Lung (tissue), 12 donors: Measurements from ENCODE around the gene CCDC136. TPM values are rescaled to one million over a fixed set of nuclear protein-coding genes. Genes with fewer than 3 reads are reported as not detected.

Experiments
- ATAC-seq: fragments of 200-7000 bp; cut with Tn5 transposase; one replicate; pipeline ENCODE4 v1.9.1; 2020; ENCODE audit warnings: moderate number of reproducible peaks; ENCODE audit not compliant: insufficient read depth, low FRiP score
- DNase-seq, 3 donors: peaks; one replicate each; pipeline ENCODE4 v3.0.0-alpha.2; 2013 to 2017
- H3K27ac ChIP-seq, 2 donors: one replicate each; pipeline ENCODE4 v1.5.1; 2013; ENCODE audit warnings: mild to moderate bottlenecking in 2 of 2, moderate library complexity in 2 of 2, control low read depth in 1 of 2, inconsistent platforms in 1 of 2, low read depth in 1 of 2, low read length in 1 of 2
- H3K27me3 ChIP-seq, 3 donors: one replicate each; pipeline ENCODE4 v1.5.1; 2013; ENCODE audit warnings: low read length in 2 of 3; ENCODE audit not compliant: control insufficient read depth in 3 of 3, insufficient read depth in 3 of 3
- H3K36me3 ChIP-seq, 4 donors: one replicate each; pipeline ENCODE4 v1.5.1; 2013; ENCODE audit warnings: low read length in 4 of 4, mild to moderate bottlenecking in 1 of 4, moderate library complexity in 1 of 4; ENCODE audit not compliant: control insufficient read depth in 4 of 4, insufficient read depth in 4 of 4
- H3K4me1 ChIP-seq, 5 donors: one replicate each; pipeline ENCODE4 v1.5.1; 2013; ENCODE audit warnings: low read length in 5 of 5, mild to moderate bottlenecking in 2 of 5, moderate library complexity in 1 of 5; ENCODE audit not compliant: control insufficient read depth in 5 of 5, insufficient read depth in 5 of 5
- H3K4me3 ChIP-seq: one replicate; pipeline ENCODE4 v1.5.1; 2013; ENCODE audit warnings: mild to moderate bottlenecking, control low read depth, moderate library complexity
- H3K9ac ChIP-seq, 2 donors: one replicate each; pipeline ENCODE4 v1.5.1; 2013; ENCODE audit warnings: low read length in 2 of 2, control low read depth in 1 of 2; ENCODE audit not compliant: insufficient read depth in 1 of 2
- H3K9me3 ChIP-seq, 4 donors: one replicate each; pipeline ENCODE4 v1.5.1; 2013; ENCODE audit warnings: low read length in 3 of 4, mild to moderate bottlenecking in 1 of 4, moderate library complexity in 1 of 4; ENCODE audit not compliant: control insufficient read depth in 4 of 4, insufficient read depth in 3 of 4
- WGBS, 2 donors: extraction: QIAGEN DNeasy Blood & Tissue Kit; methylation state at CpG; one replicate each; pipeline ENCODE4 v1.1.7; 2013; 5-methylcytosine and 5-hydroxymethylcytosine counted together
- polyA plus RNA-seq, 2 donors: library from polyadenylated mRNA; stranded (reverse); fragments of 200-250 nt; gene quantifications; one replicate each; pipeline ENCODE4 v1.2.1, GENCODE V29; 2013
- total RNA-seq, 2 donors: library from RNA; depleted of rRNA in 1 of 2; stranded (reverse); fragments of >200 nt in 1 of 2; gene quantifications; one replicate each; pipeline ENCODE4 v1.2.1, GENCODE V29; 2014 to 2021
- TF ChIP-seq, protein P1 (sequence below): IDR thresholded peaks from 2 replicates; pipeline ENCODE4 v1.5.1; 2012; ENCODE audit warnings: mild to moderate bottlenecking; ENCODE audit errors: control extremely low read depth, extremely low read depth
- donor health status: control.
- donor health status: control.
- donor health status: Bipolar disorder and iron deficiency.
- donor health status: healthy.
- donor health status: DM: yes; HTN: yes; CAD: no.

Gene CCDC136
- total and polyA plus RNA-seq, 4 donors: 0.70 to 6.4 (median 1.7) TPM

DNA sequence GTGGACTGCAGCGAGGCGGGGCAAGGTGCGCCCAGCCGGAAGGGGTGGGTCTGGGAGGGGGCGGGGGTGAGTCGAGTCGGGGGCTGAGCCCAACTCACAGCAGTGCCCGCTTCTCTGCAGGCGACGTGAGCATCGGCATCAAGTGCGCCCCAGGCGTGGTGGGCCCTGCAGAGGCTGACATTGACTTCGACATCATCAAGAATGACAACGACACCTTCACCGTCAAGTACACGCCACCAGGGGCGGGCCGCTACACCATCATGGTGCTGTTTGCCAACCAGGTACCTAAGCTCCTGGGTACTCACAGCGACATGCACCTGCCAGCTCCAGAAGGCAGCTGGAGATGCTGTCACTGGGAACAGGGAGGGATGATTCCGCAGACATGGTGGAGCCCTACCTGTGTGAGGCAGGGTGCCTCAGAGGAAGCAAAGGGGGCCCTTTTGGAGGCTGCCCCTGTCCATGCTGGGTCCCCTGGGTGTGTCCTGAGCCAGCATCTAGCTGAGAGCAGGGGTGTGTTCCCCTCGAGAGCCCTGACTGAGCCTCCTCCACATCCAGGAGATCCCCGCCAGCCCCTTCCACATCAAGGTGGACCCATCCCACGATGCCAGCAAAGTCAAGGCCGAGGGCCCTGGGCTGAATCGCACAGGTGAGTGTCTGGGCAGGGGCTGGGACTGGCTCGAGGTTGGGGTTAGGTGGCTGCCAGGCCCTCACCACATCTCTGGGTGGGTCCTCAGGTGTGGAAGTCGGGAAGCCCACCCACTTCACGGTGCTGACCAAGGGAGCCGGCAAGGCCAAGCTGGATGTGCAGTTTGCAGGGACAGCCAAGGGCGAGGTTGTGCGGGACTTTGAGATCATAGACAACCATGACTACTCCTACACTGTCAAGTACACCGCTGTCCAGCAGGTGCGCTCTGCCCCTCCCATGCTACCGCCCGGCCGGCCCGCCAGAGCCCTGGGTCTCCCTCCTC, 51.2 kb downstream of the CCDC136 start:
- H3K36me3 ChIP-seq: peaks cover 0 to 18% (median 8%) of the 10 kb centered on the region in 4 donors
- no peaks in the 10 kb centered on the region for H3K9me3 ChIP-seq
- H3K9ac ChIP-seq: no peak overlapping the region
- 95% methylated on average over 38 of the region's 38 CpGs for WGBS, 2 donors
- ATAC-seq (no peak), DNase-seq (no peak)
- no peak overlapping the region for H3K27ac ChIP-seq
- no peak overlapping the region for H3K4me3 ChIP-seq
- TF ChIP-seq, protein P1, sequence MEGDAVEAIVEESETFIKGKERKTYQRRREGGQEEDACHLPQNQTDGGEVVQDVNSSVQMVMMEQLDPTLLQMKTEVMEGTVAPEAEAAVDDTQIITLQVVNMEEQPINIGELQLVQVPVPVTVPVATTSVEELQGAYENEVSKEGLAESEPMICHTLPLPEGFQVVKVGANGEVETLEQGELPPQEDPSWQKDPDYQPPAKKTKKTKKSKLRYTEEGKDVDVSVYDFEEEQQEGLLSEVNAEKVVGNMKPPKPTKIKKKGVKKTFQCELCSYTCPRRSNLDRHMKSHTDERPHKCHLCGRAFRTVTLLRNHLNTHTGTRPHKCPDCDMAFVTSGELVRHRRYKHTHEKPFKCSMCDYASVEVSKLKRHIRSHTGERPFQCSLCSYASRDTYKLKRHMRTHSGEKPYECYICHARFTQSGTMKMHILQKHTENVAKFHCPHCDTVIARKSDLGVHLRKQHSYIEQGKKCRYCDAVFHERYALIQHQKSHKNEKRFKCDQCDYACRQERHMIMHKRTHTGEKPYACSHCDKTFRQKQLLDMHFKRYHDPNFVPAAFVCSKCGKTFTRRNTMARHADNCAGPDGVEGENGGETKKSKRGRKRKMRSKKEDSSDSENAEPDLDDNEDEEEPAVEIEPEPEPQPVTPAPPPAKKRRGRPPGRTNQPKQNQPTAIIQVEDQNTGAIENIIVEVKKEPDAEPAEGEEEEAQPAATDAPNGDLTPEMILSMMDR: no peak
- H3K27me3 ChIP-seq: no peaks in the 10 kb centered on the region
- no peaks in the 10 kb centered on the region for H3K4me1 ChIP-seq

DNA sequence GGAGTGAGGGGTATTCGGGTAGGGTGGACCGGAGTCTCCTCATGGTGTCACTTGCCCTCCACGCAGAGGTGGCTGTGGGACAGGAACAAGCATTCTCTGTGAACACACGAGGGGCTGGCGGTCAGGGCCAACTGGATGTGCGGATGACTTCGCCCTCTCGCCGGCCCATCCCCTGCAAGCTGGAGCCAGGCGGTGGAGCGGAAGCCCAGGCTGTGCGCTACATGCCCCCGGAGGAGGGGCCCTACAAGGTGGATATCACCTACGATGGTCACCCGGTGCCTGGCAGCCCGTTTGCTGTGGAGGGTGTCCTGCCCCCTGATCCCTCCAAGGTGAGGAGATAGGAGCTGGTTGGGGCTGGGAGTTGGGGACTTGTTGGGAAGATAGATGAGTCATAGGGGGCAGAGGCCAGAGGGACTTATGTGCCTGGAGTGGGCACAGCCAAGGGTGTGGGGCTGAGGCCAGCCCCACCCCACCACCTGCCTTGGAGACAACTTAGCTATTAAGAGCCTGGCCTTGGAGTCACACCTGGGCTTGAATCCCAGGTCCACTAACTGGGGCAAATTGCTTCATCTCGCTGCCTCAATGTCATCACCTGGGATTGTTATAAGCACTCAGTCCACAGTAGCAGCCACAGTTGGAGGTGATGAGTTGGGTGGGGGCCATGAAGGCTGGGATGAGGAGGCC, 52.3 kb downstream of the CCDC136 start:
- H3K9ac ChIP-seq: no peak overlapping the region
- no peaks in the 10 kb centered on the region for H3K9me3 ChIP-seq

DNA sequence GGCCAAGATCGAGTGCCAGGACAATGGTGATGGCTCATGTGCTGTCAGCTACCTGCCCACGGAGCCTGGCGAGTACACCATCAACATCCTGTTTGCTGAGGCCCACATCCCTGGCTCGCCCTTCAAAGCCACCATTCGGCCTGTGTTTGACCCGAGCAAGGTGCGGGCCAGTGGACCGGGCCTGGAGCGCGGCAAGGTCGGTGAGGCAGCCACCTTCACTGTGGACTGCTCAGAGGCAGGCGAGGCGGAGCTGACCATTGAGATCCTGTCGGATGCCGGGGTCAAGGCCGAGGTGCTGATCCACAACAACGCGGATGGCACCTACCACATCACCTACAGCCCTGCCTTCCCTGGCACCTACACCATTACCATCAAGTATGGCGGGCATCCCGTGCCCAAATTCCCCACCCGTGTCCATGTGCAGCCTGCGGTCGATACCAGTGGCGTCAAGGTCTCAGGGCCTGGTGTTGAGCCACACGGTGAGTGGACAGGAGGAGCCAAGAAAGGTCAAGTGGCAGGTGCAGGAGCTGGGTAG, 53.1 kb downstream of the CCDC136 start:
- WGBS, 2 donors: 93% methylated on average over 25 of the region's 25 CpGs
- TF ChIP-seq, protein P1: no peak
- Histone ChIP-seq H3K27ac (no peak overlapping the region), H3K4me1 (no peaks in the 10 kb centered on the region), H3K9ac (no peak overlapping the region), H3K36me3 (peaks cover 0 to 19% (median 7%) of the 10 kb centered on the region in 4 donors), H3K4me3 (no peak overlapping the region), H3K27me3 (no peaks in the 10 kb centered on the region), H3K9me3 (no peaks in the 10 kb centered on the region)
- no peak for DNase-seq
- no peak for ATAC-seq

More for the DNA sequence above, 52.3 kb downstream of the CCDC136 start:
- Histone ChIP-seq H3K27ac (no peak overlapping the region), H3K36me3 (peaks cover 0 to 15% (median 7%) of the 10 kb centered on the region in 4 donors), H3K4me1 (no peaks in the 10 kb centered on the region), H3K27me3 (no peaks in the 10 kb centered on the region), H3K4me3 (no peak overlapping the region)
- 95% methylated on average over 15 to 17 of the region's 17 CpGs for WGBS, 2 donors
- ATAC-seq: no peak
- no peak for DNase-seq
- TF ChIP-seq, protein P1: no peak
